OCI-LY3 (cell line): ENCODE results near the gene LAP3.

Experiments used
- H2AFZ ChIP-seq: fragments of 200-600, 300-600 bp; shearing (Covaris generic); 2 replicates; pipeline ENCODE4 v1.6.0; 2014; ENCODE audit warnings: antibody characterized with exemption, low read depth, low read length
- H3K27ac ChIP-seq: fragments of 200-600, 300-600 bp; sonication (generic); 2 replicates; pipeline ENCODE4 v1.5.1; 2014; ENCODE audit warnings: mild to moderate bottlenecking, low read length, moderate library complexity, mixed read lengths
- H3K27me3 ChIP-seq: fragments of 200-600, 300-600 bp; sonication (generic); 2 replicates; pipeline ENCODE4 v1.6.1; 2014; ENCODE audit warnings: low read depth, low read length, mixed read lengths
- H3K36me3 ChIP-seq: fragments of 200-600, 300-600 bp; sonication (generic); replicated peaks from 2 replicates; pipeline ENCODE3; 2014; ENCODE audit warnings: low read depth, low read length, mixed read lengths
- H3K4me1 ChIP-seq: fragments of 300-600, 200-600 bp; sonication (generic); 2 replicates; pipeline ENCODE4 v1.6.1; 2014; ENCODE audit warnings: low read length, mixed read lengths
- H3K4me2 ChIP-seq: fragments of 200-600, 300-600 bp; sonication (generic); 2 replicates; pipeline ENCODE4 v1.6.1; 2014; ENCODE audit warnings: low read length, mixed read lengths
- H3K4me3 ChIP-seq: fragments of 300-600, 200-600 bp; sonication (generic); 2 replicates; pipeline ENCODE4 v1.5.1; 2014; ENCODE audit warnings: antibody characterized with exemption, mild to moderate bottlenecking, low read length, moderate library complexity
- H3K79me2 ChIP-seq: fragments of 300-600, 200-600 bp; shearing (Covaris generic); 2 replicates; pipeline ENCODE4 v1.6.1; 2014; ENCODE audit warnings: mild to moderate bottlenecking, low read length, mixed read lengths
- H3K9ac ChIP-seq: fragments of 300-600, 200-600 bp; shearing (Covaris generic); 2 replicates; pipeline ENCODE4 v1.6.0; 2014; ENCODE audit warnings: mild to moderate bottlenecking, low read length, moderate library complexity
- H3K9me3 ChIP-seq: fragments of 200-600, 300-600 bp; shearing (Covaris generic); 2 replicates; pipeline ENCODE4 v1.6.1; 2014; ENCODE audit warnings: low read length, mixed read lengths; ENCODE audit not compliant: insufficient read depth
- H4K20me1 ChIP-seq: fragments of 200-600, 300-600 bp; sonication (generic); 2 replicates; pipeline ENCODE4 v1.6.1; 2016; ENCODE audit warnings: low read length, mixed read lengths; ENCODE audit not compliant: insufficient read depth
- CTCF ChIP-seq: fragments of 200-600, 300-600 bp; sonication (generic); IDR thresholded peaks from 2 replicates; pipeline ENCODE4 v1.5.1; 2014; ENCODE audit warnings: antibody characterized with exemption, low read length, low read depth
- EZH2phosphoT487 ChIP-seq: fragments of 200-600 bp; shearing (Covaris generic); IDR thresholded peaks from 2 replicates; pipeline ENCODE4 v1.6.1; 2018; ENCODE audit warnings: antibody characterized with exemption, mixed run types, low read depth

LAP3 gene

GRCh38 chr4:17633600-17633999, 56.6 kb downstream of the LAP3 start:
- H3K9me3 ChIP-seq = no peaks in the 10 kb centered on the region
- H3K27me3 ChIP-seq = no peaks in the 10 kb centered on the region
- peaks cover 57% of the 10 kb centered on the region for H3K36me3 ChIP-seq
- H2AFZ ChIP-seq = no peak overlapping the region
- H3K9ac ChIP-seq = no peak overlapping the region
- H3K79me2 ChIP-seq = peaks cover 2% of the 10 kb centered on the region; the same call in 1 of the 2 replicates
- 0 out of 2 replicates have a peak, but pooled peaks cover 4% of the 10 kb centered on the region for H4K20me1 ChIP-seq
- H3K27ac ChIP-seq = no peak overlapping the region
- no peak overlapping the region for H3K4me3 ChIP-seq
- no peaks in the 10 kb centered on the region for H3K4me1 ChIP-seq
- H3K4me2 ChIP-seq = no peak overlapping the region
- TF ChIP-seq CTCF (no peak), EZH2phosphoT487 (no peak)

GRCh38 chr4:17635056-17635455, 58.1 kb downstream of the LAP3 start:
- Histone ChIP-seq H3K9me3 (no peaks in the 10 kb centered on the region), H3K79me2 (no peaks in the 10 kb centered on the region), H3K27ac (no peak overlapping the region), H3K4me3 (no peak overlapping the region), H2AFZ (no peak overlapping the region), H3K27me3 (no peaks in the 10 kb centered on the region), H3K36me3 (peaks cover 46% of the 10 kb centered on the region), H3K9ac (no peak overlapping the region), H3K4me1 (no peaks in the 10 kb centered on the region), H4K20me1 (0 out of 2 replicates have a peak, but pooled peaks cover 4% of the 10 kb centered on the region), H3K4me2 (no peak overlapping the region)
- TF ChIP-seq CTCF = no peak
- TF ChIP-seq EZH2phosphoT487 = no peak

- Histone ChIP-seq H3K36me3 (peaks cover 39% of the 10 kb centered on the region), H2AFZ (no peak overlapping the region), H3K4me3 (no peak overlapping the region), H3K9me3 (no peaks in the 10 kb centered on the region), H4K20me1 (no peaks in the 10 kb centered on the region), H3K9ac (no peak overlapping the region), H3K4me2 (no peak overlapping the region), H3K27ac (no peak overlapping the region), H3K79me2 (no peaks in the 10 kb centered on the region), H3K27me3 (no peaks in the 10 kb centered on the region), H3K4me1 (no peaks in the 10 kb centered on the region)
- TF ChIP-seq EZH2phosphoT487 = no peak
- TF ChIP-seq CTCF = no peak
Measured at GRCh38 chr4:17636341-17636695, 59.3 kb downstream of the LAP3 start.

- no peaks in the 10 kb centered on the region for H3K4me1 ChIP-seq
- H3K27ac ChIP-seq = no peak overlapping the region
- no peak overlapping the region for H3K9ac ChIP-seq
- no peaks in the 10 kb centered on the region for H3K27me3 ChIP-seq
- no peak overlapping the region for H3K4me2 ChIP-seq
- H3K9me3 ChIP-seq = no peaks in the 10 kb centered on the region
- no peak overlapping the region for H3K4me3 ChIP-seq
- H3K79me2 ChIP-seq = no peaks in the 10 kb centered on the region
- TF ChIP-seq CTCF (peak; percentile 77), EZH2phosphoT487 (no peak)
- H3K36me3 ChIP-seq = peaks cover 34% of the 10 kb centered on the region
- no peak overlapping the region for H2AFZ ChIP-seq
- H4K20me1 ChIP-seq = no peaks in the 10 kb centered on the region
Measured at GRCh38 chr4:17636696-17637622, 60.0 kb downstream of the LAP3 start.
